SU-DHL-6 (cell line): ENCODE measurements around the gene SENP3.
A peak's percentile ranks its signal among the peaks of the same experiment; 100 is the strongest.

Experiments used
- H2AFZ ChIP-seq: fragments of 200-600 bp; sonication (generic); 2 replicates; pipeline ENCODE4 v1.6.1; 2014; ENCODE audit warnings: low read depth, mild to moderate bottlenecking, moderate library complexity, mixed read lengths, antibody characterized with exemption, low read length; ENCODE audit not compliant: severe bottlenecking
- H3F3A ChIP-seq: fragments of 200-600 bp; shearing (Covaris generic); 2 replicates; pipeline ENCODE4 v1.6.0; 2016; ENCODE audit warnings: antibody characterized with exemption, mild to moderate bottlenecking; ENCODE audit not compliant: insufficient read depth
- H3K27ac ChIP-seq: fragments of 200-600 bp; sonication (generic); 2 replicates; pipeline ENCODE4 v1.5.1; 2016; ENCODE audit warnings: low read depth, mild to moderate bottlenecking, low read length, moderate library complexity, mixed read lengths
- H3K27me3 ChIP-seq: fragments of 200-600 bp; sonication (generic), shearing (Covaris generic); 2 replicates; pipeline ENCODE4 v1.6.0; 2014; ENCODE audit warnings: mild to moderate bottlenecking, low read length
- H3K36me3 ChIP-seq: fragments of 200-600 bp; sonication (generic); 2 replicates; pipeline ENCODE4 v1.6.1; 2014; ENCODE audit warnings: mild to moderate bottlenecking, low read length, mixed read lengths
- H3K4me2 ChIP-seq: fragments of 300-600, 200-600 bp; shearing (Covaris generic), sonication (generic); 2 replicates; pipeline ENCODE4 v1.6.0; 2014; ENCODE audit warnings: low read length, low read depth, mild to moderate bottlenecking; ENCODE audit not compliant: poor library complexity, severe bottlenecking
- H3K4me3 ChIP-seq: fragments of 200-600 bp; sonication (generic); 2 replicates; pipeline ENCODE4 v1.5.1; 2014; ENCODE audit warnings: antibody characterized with exemption, low read length, mild to moderate bottlenecking, mixed read lengths; ENCODE audit not compliant: insufficient read depth, poor library complexity, severe bottlenecking
- H3K79me2 ChIP-seq: fragments of 200-600 bp; sonication (generic); 2 replicates; pipeline ENCODE4 v1.6.1; 2014; ENCODE audit warnings: mild to moderate bottlenecking, low read length, moderate library complexity; ENCODE audit not compliant: insufficient read depth
- H3K9ac ChIP-seq: fragments of 200-600 bp; sonication (generic); 2 replicates; pipeline ENCODE4 v1.7.0; 2014; ENCODE audit warnings: mild to moderate bottlenecking, low read length
- H3K9me2 ChIP-seq: fragments of 200-600 bp; sonication (generic); replicated peaks from 2 replicates; pipeline ENCODE4 v1.6.1; 2014; ENCODE audit warnings: low read length; ENCODE audit not compliant: insufficient read depth
- H3K9me3 ChIP-seq: fragments of 200-600 bp; sonication (generic); 2 replicates; pipeline ENCODE4 v1.6.1; 2014; ENCODE audit warnings: low read length, mixed read lengths; ENCODE audit not compliant: insufficient read depth
- H4K20me1 ChIP-seq: fragments of 200-600 bp; sonication (generic); 2 replicates; pipeline ENCODE4 v1.6.1; 2014; ENCODE audit warnings: low read depth, mild to moderate bottlenecking, antibody characterized with exemption, low read length, moderate library complexity, mixed read lengths
- EZH2phosphoT487 ChIP-seq: fragments of 200-600 bp; sonication (generic), shearing (Covaris generic); conservative IDR thresholded peaks from 2 replicates; pipeline ENCODE4 v1.6.1; 2018; ENCODE audit warnings: mild to moderate bottlenecking, antibody characterized with exemption, low read length, moderate library complexity, mixed read lengths
- TF ChIP-seq, protein P1 (sequence below): fragments of 200-600 bp; sonication (generic); IDR thresholded peaks from one replicate; pipeline ENCODE4 v1.5.1; 2017; ENCODE audit warnings: antibody characterized with exemption, mild to moderate bottlenecking, low read length, moderate library complexity; ENCODE audit not compliant: insufficient read depth, poor library complexity, severe bottlenecking

The SENP3 gene

DNA sequence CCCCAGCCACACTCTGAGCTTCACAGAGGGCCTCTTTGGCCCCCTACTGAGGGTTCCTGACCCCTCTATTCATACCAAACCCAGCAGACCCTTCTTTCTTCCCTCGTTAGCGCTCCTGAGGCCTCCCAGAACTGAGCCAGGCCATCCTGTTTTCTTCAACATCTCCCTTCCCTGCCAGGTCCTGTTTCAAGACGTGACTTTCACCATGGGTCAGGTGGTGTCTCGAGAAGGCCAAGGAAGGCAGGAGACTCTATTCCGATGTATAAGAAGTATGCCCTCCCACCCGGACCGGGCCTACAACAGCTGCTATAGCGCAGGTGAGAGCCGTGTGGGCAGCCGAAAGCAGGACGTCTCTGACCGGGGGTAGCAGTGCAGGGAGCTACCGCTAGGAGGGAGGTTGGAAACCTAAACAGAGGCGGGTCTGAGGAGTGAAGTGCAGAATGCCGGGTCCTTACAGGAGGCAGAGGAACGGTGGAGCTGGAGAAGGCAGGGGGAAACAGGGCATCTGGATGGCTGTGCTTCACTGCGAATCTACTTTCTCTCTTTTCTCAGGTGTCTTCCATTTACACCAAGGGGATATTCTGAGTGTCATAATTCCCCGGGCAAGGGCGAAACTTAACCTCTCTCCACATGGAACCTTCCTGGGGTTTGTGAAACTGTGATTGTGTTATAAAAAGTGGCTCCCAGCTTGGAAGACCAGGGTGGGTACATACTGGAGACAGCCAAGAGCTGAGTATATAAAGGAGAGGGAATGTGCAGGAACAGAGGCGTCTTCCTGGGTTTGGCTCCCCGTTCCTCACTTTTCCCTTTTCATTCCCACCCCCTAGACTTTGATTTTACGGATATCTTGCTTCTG is 1.3 kb upstream of the SENP3 start:
- TF ChIP-seq, protein P1, sequence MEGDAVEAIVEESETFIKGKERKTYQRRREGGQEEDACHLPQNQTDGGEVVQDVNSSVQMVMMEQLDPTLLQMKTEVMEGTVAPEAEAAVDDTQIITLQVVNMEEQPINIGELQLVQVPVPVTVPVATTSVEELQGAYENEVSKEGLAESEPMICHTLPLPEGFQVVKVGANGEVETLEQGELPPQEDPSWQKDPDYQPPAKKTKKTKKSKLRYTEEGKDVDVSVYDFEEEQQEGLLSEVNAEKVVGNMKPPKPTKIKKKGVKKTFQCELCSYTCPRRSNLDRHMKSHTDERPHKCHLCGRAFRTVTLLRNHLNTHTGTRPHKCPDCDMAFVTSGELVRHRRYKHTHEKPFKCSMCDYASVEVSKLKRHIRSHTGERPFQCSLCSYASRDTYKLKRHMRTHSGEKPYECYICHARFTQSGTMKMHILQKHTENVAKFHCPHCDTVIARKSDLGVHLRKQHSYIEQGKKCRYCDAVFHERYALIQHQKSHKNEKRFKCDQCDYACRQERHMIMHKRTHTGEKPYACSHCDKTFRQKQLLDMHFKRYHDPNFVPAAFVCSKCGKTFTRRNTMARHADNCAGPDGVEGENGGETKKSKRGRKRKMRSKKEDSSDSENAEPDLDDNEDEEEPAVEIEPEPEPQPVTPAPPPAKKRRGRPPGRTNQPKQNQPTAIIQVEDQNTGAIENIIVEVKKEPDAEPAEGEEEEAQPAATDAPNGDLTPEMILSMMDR, result no peak
- TF ChIP-seq EZH2phosphoT487, result no peak

DNA sequence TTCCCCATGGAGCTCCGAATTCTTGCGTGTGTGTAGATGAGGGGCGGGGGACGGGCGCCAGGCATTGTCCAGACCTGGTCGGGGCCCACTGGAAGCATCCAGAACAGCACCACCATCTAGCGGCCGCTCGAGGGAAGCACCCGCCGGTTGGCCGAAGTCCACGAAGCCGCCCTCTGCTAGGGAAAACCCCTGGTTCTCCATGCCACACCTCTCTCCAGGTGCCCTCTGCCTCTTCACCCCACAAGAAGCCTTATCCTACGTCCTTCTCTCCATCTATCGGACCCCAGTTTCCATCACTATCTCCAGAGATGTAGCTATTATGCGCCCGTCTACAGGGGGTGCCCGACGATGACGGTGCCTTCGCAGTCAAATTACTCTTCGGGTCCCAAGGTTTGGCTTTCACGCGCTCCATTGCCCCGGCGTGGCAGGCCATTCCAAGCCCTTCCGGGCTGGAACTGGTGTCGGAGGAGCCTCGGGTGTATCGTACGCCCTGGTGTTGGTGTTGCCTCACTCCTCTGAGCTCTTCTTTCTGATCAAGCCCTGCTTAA is 617 bp upstream of the SENP3 start:
- no peaks in the 10 kb centered on the region for H3K9me3 ChIP-seq
- no peaks in the 10 kb centered on the region for H3F3A ChIP-seq
- H3K4me2 ChIP-seq, result peak overlapping the region; percentile 82
- H3K9me2 ChIP-seq, result no peaks in the 10 kb centered on the region
- no peaks in the 10 kb centered on the region for H3K27me3 ChIP-seq
- H2AFZ ChIP-seq, result peak overlapping the region; percentile 97
- TF ChIP-seq, protein P1, result peak; percentile 74
- no peak for TF ChIP-seq EZH2phosphoT487
- peak overlapping the region; percentile 95 for H3K4me3 ChIP-seq
- H3K27ac ChIP-seq, result peak overlapping the region; percentile 85
- no peaks in the 10 kb centered on the region for H4K20me1 ChIP-seq
- H3K79me2 ChIP-seq, result peaks cover 33% of the 10 kb centered on the region
- peaks cover 8% of the 10 kb centered on the region; the same call in 1 of the 2 replicates for H3K36me3 ChIP-seq
- peak overlapping the region; percentile 99 for H3K9ac ChIP-seq

More for the DNA sequence above, 1.3 kb upstream of the SENP3 start:
- peak overlapping the region; percentile 95 for H3K4me3 ChIP-seq
- H3K9me3 ChIP-seq, result no peaks in the 10 kb centered on the region
- peaks cover 5% of the 10 kb centered on the region; the same call in 1 of the 2 replicates for H3K36me3 ChIP-seq
- H4K20me1 ChIP-seq, result no peaks in the 10 kb centered on the region
- no peak overlapping the region for H3K27ac ChIP-seq
- peak overlapping the region; percentile 99 for H3K9ac ChIP-seq
- no peak overlapping the region for H2AFZ ChIP-seq
- no peaks in the 10 kb centered on the region for H3K9me2 ChIP-seq
- H3K4me2 ChIP-seq, result peak overlapping the region; percentile 82
- no peaks in the 10 kb centered on the region for H3F3A ChIP-seq
- no peaks in the 10 kb centered on the region for H3K27me3 ChIP-seq
- peaks cover 29% of the 10 kb centered on the region for H3K79me2 ChIP-seq

DNA sequence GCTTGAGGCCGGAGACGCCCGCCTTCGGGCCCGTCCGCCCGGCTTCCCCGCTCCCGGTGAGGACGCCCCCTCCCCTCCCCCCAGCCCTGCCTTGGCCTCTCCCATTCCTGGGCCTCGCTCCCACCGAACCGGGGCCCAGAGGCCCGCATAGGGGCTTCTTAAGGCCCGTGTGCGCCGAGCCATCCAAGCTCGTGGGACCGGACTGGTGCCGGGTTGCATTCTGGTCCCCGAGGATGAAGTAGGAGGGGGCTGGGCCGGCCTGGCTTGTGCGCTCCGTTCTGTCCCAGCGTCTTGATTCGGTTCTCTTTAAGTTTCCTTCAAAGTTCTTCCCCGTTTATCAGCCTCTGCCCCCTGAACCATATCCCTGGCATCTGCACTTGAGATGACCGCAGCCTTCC is 488 bp downstream of the SENP3 start:
- TF ChIP-seq, protein P1, result no peak
- TF ChIP-seq EZH2phosphoT487, result no peak
- Histone ChIP-seq H3K4me3 (peak overlapping the region; percentile 95), H3K36me3 (peaks cover 8% of the 10 kb centered on the region; the same call in 1 of the 2 replicates), H3K4me2 (peak overlapping the region; percentile 80), H2AFZ (peak overlapping the region; percentile 45), H3K27me3 (no peaks in the 10 kb centered on the region), H3K9ac (peak overlapping the region; percentile 99), H3F3A (no peaks in the 10 kb centered on the region), H3K79me2 (peaks cover 33% of the 10 kb centered on the region), H4K20me1 (no peaks in the 10 kb centered on the region), H3K9me3 (no peaks in the 10 kb centered on the region), H3K9me2 (no peaks in the 10 kb centered on the region), H3K27ac (peak overlapping the region; percentile 85)
